Uterus (tissue), 4 donors: Measurements from ENCODE around the gene CDH4. TPM values are rescaled to one million over a fixed set of nuclear protein-coding genes. Genes with fewer than 3 reads are reported as not detected.

ENCODE experiments used
- DNase-seq, 2 donors: peaks; one replicate each; pipeline ENCODE4 v3.0.0-alpha.2; 2019 to 2020
- H3K27ac ChIP-seq, 2 donors: fragments of 200-600 bp; sonication (generic); 1 replicate in 1 of 2; 2 replicates in 1 of 2; pipeline ENCODE4 v1.5.1; 2016 to 2018
- H3K27me3 ChIP-seq, 2 donors: fragments of 200-600 bp; sonication (generic); one replicate each; pipeline ENCODE4 v1.5.1; 2018 to 2019; ENCODE audit warnings: control low read depth in 1 of 2
- H3K36me3 ChIP-seq, 2 donors: fragments of 200-600 bp; sonication (generic); one replicate each; pipeline ENCODE4 v1.5.1; 2019; ENCODE audit warnings: control low read depth in 1 of 2
- H3K4me1 ChIP-seq, 2 donors: fragments of 200-600 bp; sonication (generic); one replicate each; pipeline ENCODE4 v1.5.1; 2018 to 2019; ENCODE audit warnings: control low read depth in 1 of 2
- H3K4me3 ChIP-seq, 2 donors: fragments of 200-600 bp; sonication (generic); 1 replicate in 1 of 2; 2 replicates in 1 of 2; pipeline ENCODE4 v1.5.1; 2018 to 2019; ENCODE audit warnings: mild to moderate bottlenecking in 1 of 2
- H3K9me3 ChIP-seq, 2 donors: fragments of 200-600 bp; sonication (generic); one replicate each; pipeline ENCODE4 v1.5.1; 2019; ENCODE audit warnings: control low read depth in 1 of 2
- POLR2A ChIP-seq, 2 donors: fragments of 450-650 bp; IDR thresholded peaks; one replicate each; pipeline ENCODE4 v1.6.1; 2016; ENCODE audit warnings: antibody characterized with exemption in 2 of 2, mild to moderate bottlenecking in 1 of 2, moderate library complexity in 1 of 2
- intact Hi-C: fragments of 100-400 bp; cut with DNase I; formaldehyde crosslinking; loops from one replicate; pipeline ENCODE4 v1.15.1; 2023; ENCODE audit warnings: low total_unique reads
- total RNA-seq, 4 donors: library from RNA; depleted of rRNA in 3 of 4; stranded (reverse); fragments of >200 nt in 3 of 4; gene quantifications; one replicate each; pipeline versions ENCODE4 v1.1.0 to v1.2.4, GENCODE V29; 2014 to 2023
- TF ChIP-seq, protein P1 (sequence below), 4 experiments: fragments of 200-600 bp in 2 of 4; fragments of 450-650 bp in 2 of 4; sonication (generic) in 2 of 4; IDR thresholded peaks; one replicate each; pipeline ENCODE4 v1.5.1; 2016 to 2019; ENCODE audit warnings: antibody characterized with exemption in 4 of 4, mild to moderate bottlenecking in 2 of 4, moderate library complexity in 1 of 4
- donor health status: DM: yes; HTN: yes; CAD: no.

The CDH4 gene
- total RNA-seq, 4 donors from 2014 or later, result under 0.01 to 0.55 TPM; not detected in 2

DNA sequence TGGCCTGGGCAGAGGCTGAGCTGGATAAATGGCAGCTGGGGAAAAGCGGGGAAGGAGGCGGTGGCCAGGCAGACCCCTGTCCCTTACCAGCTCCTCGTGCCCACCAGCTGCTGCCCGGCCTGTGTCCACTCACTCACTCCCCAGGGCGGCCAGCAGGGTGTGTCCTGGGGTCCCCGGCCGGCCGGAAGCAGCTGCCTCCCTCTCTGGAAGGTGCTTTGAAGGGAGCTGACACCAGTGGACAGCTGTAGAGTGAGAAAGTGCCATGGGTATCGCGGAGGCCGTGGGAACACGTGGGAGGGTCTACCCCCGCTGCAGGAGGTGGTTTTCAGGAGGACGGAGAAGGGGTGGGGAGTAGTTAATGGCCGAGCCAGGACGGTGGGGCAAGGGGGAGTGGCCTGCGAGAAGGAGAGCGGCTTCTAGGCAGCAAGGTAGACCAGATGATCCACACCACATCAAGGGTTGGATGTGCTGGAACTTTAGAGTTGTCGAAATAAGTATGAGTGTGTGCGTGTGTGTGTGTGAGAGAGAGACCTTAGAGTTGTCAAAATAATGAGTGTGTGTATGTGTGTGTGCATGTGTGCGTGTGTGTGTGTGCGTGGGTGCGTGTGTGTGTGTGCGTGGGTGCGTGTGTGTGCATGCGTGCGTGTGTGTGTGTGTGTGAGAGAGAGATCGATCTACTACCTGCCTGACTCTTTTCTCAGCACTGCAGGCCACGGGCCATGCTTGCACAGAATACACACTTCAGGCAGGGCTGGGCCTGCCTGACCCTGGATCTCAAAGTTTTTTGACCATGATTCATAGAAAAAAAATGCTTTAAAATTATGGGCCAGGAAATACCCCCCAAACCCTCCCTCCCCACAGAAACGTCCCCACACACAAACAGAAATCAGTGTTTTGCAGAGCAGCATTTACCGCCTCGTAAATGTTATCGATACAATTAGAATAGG lies 43.9 kb downstream of the CDH4 start:
- Histone ChIP-seq H3K9me3 (no peaks in the 10 kb centered on the region), H3K27ac (no peak overlapping the region), H3K27me3 (no peaks in the 10 kb centered on the region), H3K36me3 (no peaks in the 10 kb centered on the region), H3K4me1 (no peaks in the 10 kb centered on the region), H3K4me3 (no peak overlapping the region)
- intact Hi-C loops, result no loop called here
- no peak for DNase-seq
- no peak for TF ChIP-seq POLR2A (IDR thresholded peaks at IDR 0.05)
- TF ChIP-seq, protein P1, sequence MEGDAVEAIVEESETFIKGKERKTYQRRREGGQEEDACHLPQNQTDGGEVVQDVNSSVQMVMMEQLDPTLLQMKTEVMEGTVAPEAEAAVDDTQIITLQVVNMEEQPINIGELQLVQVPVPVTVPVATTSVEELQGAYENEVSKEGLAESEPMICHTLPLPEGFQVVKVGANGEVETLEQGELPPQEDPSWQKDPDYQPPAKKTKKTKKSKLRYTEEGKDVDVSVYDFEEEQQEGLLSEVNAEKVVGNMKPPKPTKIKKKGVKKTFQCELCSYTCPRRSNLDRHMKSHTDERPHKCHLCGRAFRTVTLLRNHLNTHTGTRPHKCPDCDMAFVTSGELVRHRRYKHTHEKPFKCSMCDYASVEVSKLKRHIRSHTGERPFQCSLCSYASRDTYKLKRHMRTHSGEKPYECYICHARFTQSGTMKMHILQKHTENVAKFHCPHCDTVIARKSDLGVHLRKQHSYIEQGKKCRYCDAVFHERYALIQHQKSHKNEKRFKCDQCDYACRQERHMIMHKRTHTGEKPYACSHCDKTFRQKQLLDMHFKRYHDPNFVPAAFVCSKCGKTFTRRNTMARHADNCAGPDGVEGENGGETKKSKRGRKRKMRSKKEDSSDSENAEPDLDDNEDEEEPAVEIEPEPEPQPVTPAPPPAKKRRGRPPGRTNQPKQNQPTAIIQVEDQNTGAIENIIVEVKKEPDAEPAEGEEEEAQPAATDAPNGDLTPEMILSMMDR (IDR thresholded peaks at IDR 0.05), result no peak

DNA sequence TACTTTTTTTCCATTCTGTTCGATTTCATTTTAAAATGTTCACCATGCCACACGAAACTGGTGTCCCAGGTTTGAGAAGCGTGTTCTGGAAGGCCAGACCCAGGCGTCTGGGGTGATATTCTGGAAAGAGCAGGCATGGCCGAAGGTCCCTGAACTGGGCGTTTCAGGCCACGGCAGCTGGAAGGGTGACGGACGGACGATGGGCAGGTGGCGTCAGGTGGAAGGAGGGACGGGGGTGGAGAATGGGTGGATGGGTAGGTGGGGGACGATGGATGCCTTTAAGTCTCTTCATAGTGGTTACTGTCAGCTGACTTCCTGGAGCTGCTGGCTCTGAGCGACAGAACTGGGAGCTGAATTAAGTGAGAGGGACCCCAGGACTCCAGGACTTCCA lies 44.6 kb downstream of the CDH4 start:
- H3K9me3 ChIP-seq, result no peaks in the 10 kb centered on the region
- no peaks in the 10 kb centered on the region for H3K4me1 ChIP-seq
- H3K4me3 ChIP-seq, result no peak overlapping the region
- H3K27ac ChIP-seq, result no peak overlapping the region
- no peaks in the 10 kb centered on the region for H3K36me3 ChIP-seq
- intact Hi-C loops, result no loop called here
- no peaks in the 10 kb centered on the region for H3K27me3 ChIP-seq
- no peak for TF ChIP-seq POLR2A (IDR thresholded peaks at IDR 0.05)
- TF ChIP-seq, protein P1 (IDR thresholded peaks at IDR 0.05), result no peak
- DNase-seq, result no peak

DNA sequence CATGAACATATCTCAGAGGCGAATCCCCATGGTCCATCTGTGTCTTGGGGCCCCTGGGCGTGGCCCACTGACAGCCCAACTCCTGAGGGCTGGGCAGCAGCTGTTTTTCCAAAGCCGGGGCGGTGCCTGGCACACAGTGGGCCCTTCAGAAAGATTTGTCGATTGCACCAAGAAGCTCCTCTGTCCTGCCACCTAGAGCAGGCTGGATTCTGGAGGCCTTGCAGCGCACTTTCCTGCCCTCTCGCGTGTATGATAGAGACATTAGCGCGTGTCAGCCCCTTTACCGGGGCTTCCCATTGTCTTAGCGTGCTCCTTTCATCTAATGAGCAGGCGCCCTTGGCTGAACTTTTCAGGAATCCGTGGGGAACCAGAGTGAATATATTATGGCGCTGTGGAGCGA lies 45.4 kb downstream of the CDH4 start:
- Histone ChIP-seq H3K9me3 (no peaks in the 10 kb centered on the region), H3K4me3 (no peak overlapping the region), H3K27me3 (no peaks in the 10 kb centered on the region), H3K27ac (no peak overlapping the region), H3K4me1 (no peaks in the 10 kb centered on the region), H3K36me3 (no peaks in the 10 kb centered on the region)
- no peak for TF ChIP-seq POLR2A (IDR thresholded peaks at IDR 0.05)
- TF ChIP-seq, protein P1 (IDR thresholded peaks at IDR 0.05), result no peak
- intact Hi-C loops, result no loop called here
- no peak for DNase-seq

DNA sequence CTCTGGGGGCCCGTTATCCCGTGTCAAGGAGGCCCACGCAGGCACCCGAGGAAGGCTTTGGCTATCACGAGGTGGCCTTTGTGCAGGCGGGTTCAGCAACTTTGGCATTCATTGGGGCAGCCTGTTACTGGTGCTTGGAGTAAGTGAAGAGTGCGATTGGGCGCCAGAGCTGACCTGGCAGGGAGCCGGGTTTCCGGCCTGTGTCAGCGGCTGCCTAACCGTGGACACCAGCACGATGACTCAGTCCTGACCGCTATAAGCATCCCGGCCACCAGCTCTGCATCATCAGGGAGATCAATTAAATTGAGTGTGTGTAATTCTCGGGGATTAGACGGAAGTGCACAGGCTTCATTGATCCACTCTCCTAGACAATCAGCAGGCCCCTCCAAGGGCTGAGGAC lies 45.9 kb downstream of the CDH4 start:
- Histone ChIP-seq H3K4me1 (no peaks in the 10 kb centered on the region), H3K9me3 (no peaks in the 10 kb centered on the region), H3K4me3 (no peak overlapping the region), H3K27me3 (no peaks in the 10 kb centered on the region), H3K27ac (no peak overlapping the region), H3K36me3 (no peaks in the 10 kb centered on the region)
- intact Hi-C loops, result no loop called here
- TF ChIP-seq POLR2A (IDR thresholded peaks at IDR 0.05), result no peak
- TF ChIP-seq, protein P1 (IDR thresholded peaks at IDR 0.05), result no peak
- no peak for DNase-seq

DNA sequence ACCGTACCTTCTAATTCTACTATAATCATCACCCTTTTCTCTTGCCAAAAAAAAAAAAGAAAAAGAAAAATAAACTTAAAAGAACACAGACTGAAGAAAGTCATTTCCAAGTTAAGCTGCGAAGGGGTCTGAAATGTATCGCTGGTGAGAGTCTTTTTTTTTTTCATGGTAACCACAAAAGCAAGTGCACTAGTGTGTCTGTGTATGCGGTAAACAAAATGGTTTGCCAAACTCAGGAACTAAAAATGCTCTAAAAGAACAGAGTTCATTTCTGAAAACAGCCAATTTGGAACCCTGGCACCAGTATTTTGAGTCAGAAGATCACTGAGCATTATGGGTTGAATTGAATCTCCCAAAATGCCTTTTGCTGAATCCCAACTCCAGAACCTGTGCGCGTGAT lies 46.6 kb downstream of the CDH4 start:
- Histone ChIP-seq H3K4me1 (no peaks in the 10 kb centered on the region), H3K27ac (no peak overlapping the region), H3K36me3 (no peaks in the 10 kb centered on the region), H3K9me3 (no peaks in the 10 kb centered on the region), H3K4me3 (no peak overlapping the region), H3K27me3 (no peaks in the 10 kb centered on the region)
- no peak for DNase-seq
- intact Hi-C loops, result no loop called here
- TF ChIP-seq, protein P1 (IDR thresholded peaks at IDR 0.05), result no peak
- no peak for TF ChIP-seq POLR2A (IDR thresholded peaks at IDR 0.05)
